Upper lobe of left lung (tissue), 4 donors: Measurements from ENCODE around the gene BEST3.

Experiments
- EP300 ChIP-seq, 4 donors: sonication (generic); formaldehyde crosslinking; IDR thresholded peaks; one replicate each; pipeline ENCODE4 v1.5.1; 2017; ENCODE audit warnings: antibody characterized with exemption in 4 of 4, control low read depth in 2 of 4
- POLR2A ChIP-seq, 4 donors: fragments of 450-650 bp; IDR thresholded peaks; one replicate each; pipeline ENCODE4 v1.5.1; 2016 to 2017; ENCODE audit warnings: antibody characterized with exemption in 4 of 4, mild to moderate bottlenecking in 2 of 4
- TF ChIP-seq, protein P1 (sequence below), 6 experiments: fragments of 450-650 bp in 4 of 6; fragments of 200-600 bp in 2 of 6; sonication (generic) in 2 of 6; IDR thresholded peaks; one replicate each; pipeline ENCODE4 v1.5.1; 2016 to 2019; ENCODE audit warnings: antibody characterized with exemption in 6 of 6

DNA sequence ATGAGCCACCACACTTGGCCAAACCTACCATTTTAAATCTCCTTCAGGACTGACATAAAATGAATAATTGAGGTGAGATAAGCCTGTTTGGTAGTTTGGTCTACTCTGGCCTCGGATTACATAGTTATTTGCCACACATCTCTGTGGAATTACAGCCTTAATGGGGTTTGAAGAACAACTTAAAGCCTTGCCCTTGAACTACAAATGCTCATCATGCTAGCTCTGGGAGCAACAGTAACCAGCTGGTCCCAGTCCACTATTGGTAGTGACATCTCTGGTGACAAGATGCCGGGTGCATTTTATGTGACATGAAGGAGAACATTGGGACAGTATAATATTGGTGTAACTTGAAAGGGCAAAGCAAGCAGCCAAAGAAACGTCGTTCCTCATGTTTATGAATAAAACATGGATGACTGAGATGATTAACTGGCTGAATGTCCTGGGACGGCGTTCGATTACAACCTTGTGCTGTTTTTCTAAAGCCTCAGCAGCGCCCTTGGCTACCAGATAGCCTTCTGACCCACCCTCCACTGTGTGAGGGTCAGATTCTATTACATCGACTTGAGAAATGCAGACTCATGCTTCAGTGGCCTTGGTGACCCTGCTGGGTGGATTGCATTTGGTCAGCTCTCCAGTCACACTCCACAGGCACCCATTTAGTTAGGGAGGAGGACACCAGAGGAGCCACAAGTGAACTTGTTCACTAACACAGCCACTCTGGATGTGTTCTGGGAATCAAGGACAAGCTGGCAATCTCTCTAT, 41.5 kb downstream of the BEST3 start:
- TF ChIP-seq, protein P1, sequence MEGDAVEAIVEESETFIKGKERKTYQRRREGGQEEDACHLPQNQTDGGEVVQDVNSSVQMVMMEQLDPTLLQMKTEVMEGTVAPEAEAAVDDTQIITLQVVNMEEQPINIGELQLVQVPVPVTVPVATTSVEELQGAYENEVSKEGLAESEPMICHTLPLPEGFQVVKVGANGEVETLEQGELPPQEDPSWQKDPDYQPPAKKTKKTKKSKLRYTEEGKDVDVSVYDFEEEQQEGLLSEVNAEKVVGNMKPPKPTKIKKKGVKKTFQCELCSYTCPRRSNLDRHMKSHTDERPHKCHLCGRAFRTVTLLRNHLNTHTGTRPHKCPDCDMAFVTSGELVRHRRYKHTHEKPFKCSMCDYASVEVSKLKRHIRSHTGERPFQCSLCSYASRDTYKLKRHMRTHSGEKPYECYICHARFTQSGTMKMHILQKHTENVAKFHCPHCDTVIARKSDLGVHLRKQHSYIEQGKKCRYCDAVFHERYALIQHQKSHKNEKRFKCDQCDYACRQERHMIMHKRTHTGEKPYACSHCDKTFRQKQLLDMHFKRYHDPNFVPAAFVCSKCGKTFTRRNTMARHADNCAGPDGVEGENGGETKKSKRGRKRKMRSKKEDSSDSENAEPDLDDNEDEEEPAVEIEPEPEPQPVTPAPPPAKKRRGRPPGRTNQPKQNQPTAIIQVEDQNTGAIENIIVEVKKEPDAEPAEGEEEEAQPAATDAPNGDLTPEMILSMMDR (IDR thresholded peaks at IDR 0.05) = no peak
- no peak for TF ChIP-seq EP300 (IDR thresholded peaks at IDR 0.05)
- TF ChIP-seq POLR2A (IDR thresholded peaks at IDR 0.05) = no peak
